ENCODE data around the gene TSPAN5. TPM values are rescaled to one million over a fixed set of nuclear protein-coding genes. Genes with fewer than 3 reads are reported as not detected.

Gene TSPAN5
- total and polyA plus RNA-seq, 2 of the 4 experiments (the other 2 are of a cell fraction): 64.8 to 79.6 TPM

DNA sequence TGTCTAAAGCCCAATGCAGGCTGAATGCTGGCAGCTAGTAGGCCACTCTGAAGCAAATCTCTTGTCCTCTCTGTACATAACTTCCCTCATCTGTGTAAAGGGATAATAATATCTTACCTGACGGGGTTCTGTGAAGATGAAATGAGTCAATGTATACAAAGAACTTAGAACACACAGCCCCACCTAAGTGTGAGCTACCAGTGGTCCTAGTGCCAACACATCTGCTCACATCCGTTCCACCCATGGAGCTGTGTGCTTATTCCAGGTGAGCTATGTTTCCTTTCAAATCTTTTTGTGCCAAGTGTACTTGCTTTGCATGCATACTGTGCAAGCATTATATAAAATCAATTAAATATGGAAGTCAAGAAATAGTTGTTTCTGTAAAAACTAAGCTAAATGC is 116.4 kb downstream of the TSPAN5 start:
- no peak overlapping the region for H3K27ac ChIP-seq (ENCODE audit: insufficient read depth, low read length)
- TF ChIP-seq RAD21 (IDR thresholded peaks at IDR 0.05; ENCODE audit: low read length) (no peak), BHLHE40 (IDR thresholded peaks at IDR 0.05; ENCODE audit: low read depth, low read length) (no peak), NFE2L2 (IDR thresholded peaks at IDR 0.05; ENCODE audit: low read depth, low read length) (no peak), MAFK (IDR thresholded peaks at IDR 0.05; ENCODE audit: low read depth, low read length) (no peak), CTCF (conservative IDR thresholded peaks at IDR 0.05; ENCODE audit: low read depth, low read length) (no peak), SMC3 (IDR thresholded peaks at IDR 0.05; ENCODE audit: low read depth, low read length) (no peak), CEBPB (IDR thresholded peaks at IDR 0.05; ENCODE audit: low read depth, low read length) (no peak), RFX5 (IDR thresholded peaks at IDR 0.05; ENCODE audit: low read depth, low read length) (no peak), RCOR1 (IDR thresholded peaks at IDR 0.05; ENCODE audit: insufficient replicate concordance, low read length) (no peak), USF2 (IDR thresholded peaks at IDR 0.05; ENCODE audit: low read depth, low read length) (no peak), POLR2A (IDR thresholded peaks at IDR 0.05; ENCODE audit: low read depth, low read length) (no peak), CHD1 (IDR thresholded peaks at IDR 0.05; ENCODE audit: low read depth, low read length) (no peak), FOS (IDR thresholded peaks at IDR 0.05; ENCODE audit: low read depth, low read length) (no peak), MAZ (IDR thresholded peaks at IDR 0.05; ENCODE audit: borderline replicate concordance, low read depth, low read length) (no peak)
- TF ChIP-seq, protein P1, sequence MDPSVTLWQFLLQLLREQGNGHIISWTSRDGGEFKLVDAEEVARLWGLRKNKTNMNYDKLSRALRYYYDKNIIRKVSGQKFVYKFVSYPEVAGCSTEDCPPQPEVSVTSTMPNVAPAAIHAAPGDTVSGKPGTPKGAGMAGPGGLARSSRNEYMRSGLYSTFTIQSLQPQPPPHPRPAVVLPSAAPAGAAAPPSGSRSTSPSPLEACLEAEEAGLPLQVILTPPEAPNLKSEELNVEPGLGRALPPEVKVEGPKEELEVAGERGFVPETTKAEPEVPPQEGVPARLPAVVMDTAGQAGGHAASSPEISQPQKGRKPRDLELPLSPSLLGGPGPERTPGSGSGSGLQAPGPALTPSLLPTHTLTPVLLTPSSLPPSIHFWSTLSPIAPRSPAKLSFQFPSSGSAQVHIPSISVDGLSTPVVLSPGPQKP (IDR thresholded peaks at IDR 0.05; ENCODE audit: borderline replicate concordance, low read depth, low read length): no peak
- H2BK20ac ChIP-seq (ENCODE audit: low read depth, low read length): no peak overlapping the region
- ATAC-seq (ENCODE audit: low read depth) (no peak), DNase-seq (no peak)
- H3K4ac ChIP-seq (ENCODE audit: low read depth, low read length): no peak overlapping the region
- H3K4me3 ChIP-seq (ENCODE audit: insufficient read depth, low read depth, low read length): no peak overlapping the region
- H3K56ac ChIP-seq (ENCODE audit: extremely low read depth, insufficient read depth, low read length): no peak overlapping the region
- no TSS peak for BruUV-seq (replicated peaks)
- no peak overlapping the region for H4K8ac ChIP-seq (ENCODE audit: low read depth in 2 of 2, low read length in 2 of 2)
- peaks cover 37 to 69% of the 10 kb centered on the region in 2 experiments for H3K79me1 ChIP-seq (ENCODE audit: low read depth in 1 of 2, low read length in 2 of 2)
- in situ Hi-C loops (cut with MboI; ENCODE audit: low sequenced_read_pairs): no loop called here
- no peak overlapping the region for H3K14ac ChIP-seq (replicated peaks; ENCODE audit: low read depth, low read length)
- intact Hi-C loops (cut with micrococcal nuclease): no loop called here
- H4K5ac ChIP-seq (ENCODE audit: low read depth, low read length): no peak overlapping the region
- H4K91ac ChIP-seq (ENCODE audit: insufficient read depth, low read depth, low read length): no peak overlapping the region
- H3K4me1 ChIP-seq (ENCODE audit: control insufficient read depth, insufficient read depth, low read length): peaks cover 4% of the 10 kb centered on the region; the same call in 1 of the 2 replicates
- H3K9ac ChIP-seq (ENCODE audit: low read depth, low read length): no peak overlapping the region
- no peaks in the 10 kb centered on the region for H3K27me3 ChIP-seq (ENCODE audit: control insufficient read depth, insufficient read depth, low read length)
- H2BK15ac ChIP-seq (ENCODE audit: low read depth, low read length): no peak overlapping the region
- H2AK9ac ChIP-seq (replicated peaks; ENCODE audit: low read depth, low read length, poor library complexity): no peak overlapping the region
- peaks cover 15% of the 10 kb centered on the region for H3K9me1 ChIP-seq (ENCODE audit: insufficient read depth, low read length)
- H4K20me1 ChIP-seq (ENCODE audit: insufficient read depth, low read length): peaks cover 8% of the 10 kb centered on the region; the same call in 1 of the 2 replicates
- H3K18ac ChIP-seq (ENCODE audit: low read depth, low read length): no peak overlapping the region
- H2AFZ ChIP-seq (replicated peaks; ENCODE audit: low read length, poor library complexity): no peak overlapping the region
- ChIA-PET CTCF (no interaction called here), POLR2A (ENCODE audit: unreplicated experiment) (no interaction called here)
- H2BK5ac ChIP-seq (ENCODE audit: low read depth, low read length, poor library complexity, severe bottlenecking): no peak overlapping the region
- H3K36me3 ChIP-seq (ENCODE audit: control insufficient read depth, insufficient read depth, low read length): no peaks in the 10 kb centered on the region; the same call in none of the 2 replicates
- WGBS, 2 experiments (ENCODE audit: extremely low coverage in 2 of 2, insufficient read length in 1 of 2): no CpG with 5 or more reads among the region's 2 CpGs
- no peak overlapping the region for H3K23ac ChIP-seq (ENCODE audit: low read depth, low read length)
- H2BK120ac ChIP-seq (ENCODE audit: low read depth, low read length): no peak overlapping the region
- H3K9me3 ChIP-seq (ENCODE audit: control insufficient read depth, insufficient read depth, low read length): no peaks in the 10 kb centered on the region
- H3K4me2 ChIP-seq (ENCODE audit: low read depth, low read length): no peak overlapping the region
- dilution Hi-C loops (cut with HindIII; ENCODE audit: low sequenced_read_pairs, unreplicated experiment): no loop called here
- H2AK5ac ChIP-seq (ENCODE audit: low read depth, low read length): no peak overlapping the region

Data from IMR-90 (cell line).